ENCODE measurements around the gene ZNF135. TPM values are rescaled to one million over a fixed set of nuclear protein-coding genes. Genes with fewer than 3 reads are reported as not detected.

The ZNF135 gene
- total RNA-seq, 1 experiment from 2014 or later, result 0.07 TPM

DNA sequence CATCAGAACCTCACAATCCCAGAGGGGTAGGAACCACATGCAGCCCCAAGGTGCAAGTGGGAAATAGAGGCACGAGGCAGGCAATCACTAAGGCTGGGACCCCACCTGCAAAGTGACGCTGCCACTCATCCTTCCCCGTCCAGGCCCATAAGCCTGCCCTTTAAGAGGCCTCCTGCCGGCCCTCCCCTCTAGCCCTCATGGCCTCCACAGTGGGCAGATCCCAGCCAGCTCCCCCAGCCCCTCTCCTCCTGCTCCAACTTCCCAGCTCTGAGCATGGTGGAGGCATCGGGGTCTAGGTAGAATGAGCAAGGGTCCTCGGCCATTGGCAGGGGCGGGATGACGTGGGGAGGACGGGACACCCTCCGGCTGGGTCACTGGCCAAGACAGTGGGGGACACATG is 36.2 kb downstream of the ZNF135 start:
- DNase-seq, result no peak
- Histone ChIP-seq H3K36me3 (replicated peaks; ENCODE audit: control insufficient read depth, insufficient read depth, low read length) (no peaks in the 10 kb centered on the region), H3K27me3 (ENCODE audit: control insufficient read depth, insufficient read depth, low read length) (no peaks in the 10 kb centered on the region), H3K4me3 (ENCODE audit: insufficient read depth, low read depth, low read length) (no peak overlapping the region)

DNA sequence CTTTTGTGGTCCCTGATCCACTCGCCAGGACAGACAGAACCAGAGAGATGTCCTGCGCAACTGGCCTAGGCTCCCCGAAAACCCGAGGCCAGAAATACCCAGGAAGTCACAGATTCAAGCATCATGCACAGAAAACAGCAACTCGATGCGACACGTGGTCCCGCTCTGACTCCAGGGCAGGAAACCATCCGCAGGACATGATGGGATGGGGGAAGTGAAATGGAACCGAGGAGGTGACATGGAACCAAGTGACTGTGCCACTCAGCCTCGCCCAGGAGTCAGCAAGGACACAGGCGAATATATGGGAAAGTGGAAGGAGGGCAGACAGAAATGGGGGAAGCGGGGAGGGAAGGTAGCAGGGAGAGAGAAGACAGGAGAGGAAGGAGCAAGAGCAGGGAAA is 37.8 kb downstream of the ZNF135 start:
- H3K36me3 ChIP-seq (replicated peaks; ENCODE audit: control insufficient read depth, insufficient read depth, low read length), result no peaks in the 10 kb centered on the region
- H3K4me3 ChIP-seq (ENCODE audit: insufficient read depth, low read depth, low read length), result no peak overlapping the region
- no peak for DNase-seq
- H3K27me3 ChIP-seq (ENCODE audit: control insufficient read depth, insufficient read depth, low read length), result no peaks in the 10 kb centered on the region

DNA sequence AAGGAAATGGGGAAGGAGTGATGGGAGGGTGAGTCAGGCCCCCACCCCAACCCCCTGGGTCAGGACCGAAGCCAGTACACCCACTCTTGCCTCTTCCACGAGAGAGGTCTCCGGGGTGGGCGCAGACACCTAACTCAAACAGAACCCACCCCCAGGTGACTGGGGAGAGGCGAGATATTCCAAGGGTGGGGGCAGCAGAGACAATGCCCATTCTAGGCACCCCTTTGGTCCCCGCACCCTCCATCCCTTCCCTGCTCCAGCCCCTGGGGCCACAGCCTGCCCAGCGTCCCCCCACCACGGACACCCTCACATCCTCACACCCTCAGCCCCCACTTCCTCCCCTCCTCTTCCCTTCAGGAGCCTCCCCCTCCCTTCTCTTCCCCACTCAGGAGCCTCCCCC is 38.3 kb downstream of the ZNF135 start:
- H3K27me3 ChIP-seq (ENCODE audit: control insufficient read depth, insufficient read depth, low read length), result no peaks in the 10 kb centered on the region
- peak overlapping the region; percentile 82; the same call in 1 of the 2 replicates for H3K4me3 ChIP-seq (ENCODE audit: insufficient read depth, low read depth, low read length)
- H3K36me3 ChIP-seq (replicated peaks; ENCODE audit: control insufficient read depth, insufficient read depth, low read length), result no peaks in the 10 kb centered on the region
- no peak for DNase-seq

GRCh38 chr19:58097781-58098681 is 38.9 kb downstream of the ZNF135 start, which contains the start of gene ZSCAN18:
Gene ZSCAN18 (minus strand): TSS chr19:58098231. CDS start chr19:58090267, 7,964 bp downstream.
- peak; percentile 99 for DNase-seq
- Histone ChIP-seq H3K36me3 (replicated peaks; ENCODE audit: control insufficient read depth, insufficient read depth, low read length) (no peaks in the 10 kb centered on the region), H3K27me3 (ENCODE audit: control insufficient read depth, insufficient read depth, low read length) (no peaks in the 10 kb centered on the region), H3K4me3 (ENCODE audit: insufficient read depth, low read depth, low read length) (peak within 1 kb of the TSS; percentile 82)

DNA sequence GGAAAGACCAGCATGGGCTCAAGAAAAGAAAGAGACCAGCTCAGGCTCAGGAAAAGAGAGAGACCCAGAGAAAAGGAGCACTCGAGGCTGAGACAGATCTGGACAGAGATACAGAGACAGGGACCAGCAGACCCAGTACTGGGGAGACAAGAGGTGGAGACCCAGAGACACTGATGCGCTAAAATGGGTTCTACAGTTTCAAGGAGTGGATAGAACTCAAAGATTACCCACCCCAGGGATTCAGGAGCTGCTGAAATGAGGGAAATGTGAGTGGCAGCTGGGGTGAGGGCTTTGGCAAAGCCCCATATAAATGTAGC is 39.6 kb downstream of the ZNF135 start:
- no peaks in the 10 kb centered on the region for H3K27me3 ChIP-seq (ENCODE audit: control insufficient read depth, insufficient read depth, low read length)
- H3K36me3 ChIP-seq (replicated peaks; ENCODE audit: control insufficient read depth, insufficient read depth, low read length), result no peaks in the 10 kb centered on the region
- peak overlapping the region; percentile 2; the same call in 1 of the 2 replicates for H3K4me3 ChIP-seq (ENCODE audit: insufficient read depth, low read depth, low read length)
- DNase-seq, result no peak

DNA sequence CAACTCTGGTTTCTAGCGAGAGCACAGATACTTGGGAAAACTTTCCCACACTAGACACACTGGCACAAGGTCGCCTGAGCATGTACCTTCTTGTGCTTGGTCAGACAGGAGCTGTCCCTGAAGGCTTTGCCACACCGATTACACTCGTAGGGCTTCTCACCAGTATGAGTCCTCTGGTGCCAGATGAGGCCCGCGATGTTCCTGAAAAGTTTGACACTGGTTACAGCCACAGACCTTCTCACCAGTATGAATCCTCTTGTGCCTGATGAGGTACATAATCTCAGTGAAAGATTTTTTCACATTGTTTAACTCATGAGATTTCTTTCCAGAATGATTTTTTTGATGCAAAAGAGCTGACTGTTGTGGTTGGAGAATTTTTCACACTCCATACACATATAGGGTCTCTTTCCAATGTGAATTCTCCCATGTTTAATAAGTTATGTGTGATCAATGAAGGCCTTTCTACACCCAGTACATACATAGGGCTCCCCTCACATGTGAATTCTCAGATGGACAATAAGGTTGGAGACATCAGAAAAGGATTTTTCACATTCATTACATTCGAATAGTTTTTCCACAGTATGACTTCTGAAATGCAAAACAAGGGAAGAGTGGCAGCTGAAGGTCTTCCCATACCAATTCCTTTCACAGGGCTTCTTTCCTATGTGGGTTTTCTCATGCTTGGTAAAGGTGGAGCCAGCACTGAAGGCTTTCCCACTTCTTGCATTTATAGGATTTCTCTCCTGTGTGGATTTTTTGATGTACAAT is 48.9 kb downstream of the ZNF135 start:
- no peaks in the 10 kb centered on the region for H3K36me3 ChIP-seq (replicated peaks; ENCODE audit: control insufficient read depth, insufficient read depth, low read length)
- H3K4me3 ChIP-seq (ENCODE audit: insufficient read depth, low read depth, low read length), result no peak overlapping the region
- no peaks in the 10 kb centered on the region for H3K27me3 ChIP-seq (ENCODE audit: control insufficient read depth, insufficient read depth, low read length)
- DNase-seq, result no peak

DNA sequence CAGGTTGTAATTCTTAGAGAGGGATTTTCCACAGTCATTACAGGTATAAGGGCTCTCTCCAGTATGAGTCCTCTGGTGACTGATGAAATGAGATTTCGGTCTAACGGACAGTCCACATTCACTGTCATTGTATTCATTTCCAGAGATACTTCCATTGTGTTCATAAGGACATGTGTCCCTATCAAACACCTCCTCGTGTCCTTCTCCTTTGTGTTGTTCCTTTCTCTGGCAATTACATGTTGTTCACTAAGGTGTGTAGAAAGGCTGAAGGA is 49.4 kb downstream of the ZNF135 start:
- Histone ChIP-seq H3K27me3 (ENCODE audit: control insufficient read depth, insufficient read depth, low read length) (no peaks in the 10 kb centered on the region), H3K36me3 (replicated peaks; ENCODE audit: control insufficient read depth, insufficient read depth, low read length) (no peaks in the 10 kb centered on the region), H3K4me3 (ENCODE audit: insufficient read depth, low read depth, low read length) (no peak overlapping the region)
- no peak for DNase-seq

GRCh38 chr19:58117841-58118575 is 58.9 kb downstream of the ZNF135 start:
- no peaks in the 10 kb centered on the region for H3K27me3 ChIP-seq (ENCODE audit: control insufficient read depth, insufficient read depth, low read length)
- H3K36me3 ChIP-seq (replicated peaks; ENCODE audit: control insufficient read depth, insufficient read depth, low read length), result no peaks in the 10 kb centered on the region
- DNase-seq, result peak; percentile 33
- H3K4me3 ChIP-seq (ENCODE audit: insufficient read depth, low read depth, low read length), result no peak overlapping the region

GRCh38 chr19:58118979-58119733 is 60.1 kb downstream of the ZNF135 start:
- H3K36me3 ChIP-seq (replicated peaks; ENCODE audit: control insufficient read depth, insufficient read depth, low read length), result no peaks in the 10 kb centered on the region
- no peak overlapping the region for H3K4me3 ChIP-seq (ENCODE audit: insufficient read depth, low read depth, low read length)
- H3K27me3 ChIP-seq (ENCODE audit: control insufficient read depth, insufficient read depth, low read length), result no peaks in the 10 kb centered on the region

More at GRCh38 chr19:58118979-58119733, 60.1 kb downstream of the ZNF135 start:
- DNase-seq, result no peak

Other genes with a start within 250 kb of the ZNF135 start
- gene ZNF552, start 244.4 kb upstream of the ZNF135 start, total RNA-seq (2014; rRNA removed; shearing (Covaris generic)), result 6.6 and 9.3 TPM in 2 replicates
- gene ZNF587B, start 229.0 kb upstream of the ZNF135 start, total RNA-seq (2014; rRNA removed; shearing (Covaris generic)), result 24.4 and 27.9 TPM in 2 replicates
- gene ZNF587, start 209.4 kb upstream of the ZNF135 start, total RNA-seq (2014; rRNA removed; shearing (Covaris generic)), result 19.0 and 19.7 TPM in 2 replicates
- 16.8 and 24.3 TPM in 2 replicates for gene ZNF814, start 170.2 kb upstream of the ZNF135 start, total RNA-seq (2014; rRNA removed; shearing (Covaris generic))
- gene ZNF417, start 142.7 kb upstream of the ZNF135 start, total RNA-seq (2014; rRNA removed; shearing (Covaris generic)), result 8.1 and 10.6 TPM in 2 replicates
- gene ZNF418, start 123.9 kb upstream of the ZNF135 start, total RNA-seq (2014; rRNA removed; shearing (Covaris generic)), result 5.7 and 6.0 TPM in 2 replicates
- 4.0 and 6.8 TPM in 2 replicates for gene ZNF256, start 111.6 kb upstream of the ZNF135 start, total RNA-seq (2014; rRNA removed; shearing (Covaris generic))
- gene C19orf18, start 84.7 kb upstream of the ZNF135 start, total RNA-seq (2014; rRNA removed; shearing (Covaris generic)), result 0.38 TPM in 1 of 2 replicates, not detected in the other
- gene ZNF606, start 56.5 kb upstream of the ZNF135 start, total RNA-seq (2014; rRNA removed; shearing (Covaris generic)), result 16.9 and 19.7 TPM in 2 replicates
- gene ZSCAN1, start 25.3 kb upstream of the ZNF135 start, total RNA-seq (2014; rRNA removed; shearing (Covaris generic)), result not detected in 2 replicates
- 9.2 and 16.0 TPM in 2 replicates for gene ZSCAN18, start 38.9 kb downstream of the ZNF135 start, total RNA-seq (2014; rRNA removed; shearing (Covaris generic))
- gene ZNF329, start 91.5 kb downstream of the ZNF135 start, total RNA-seq (2014; rRNA removed; shearing (Covaris generic)), result 9.1 and 14.2 TPM in 2 replicates
- gene ZNF274, start 123.8 kb downstream of the ZNF135 start, total RNA-seq (2014; rRNA removed; shearing (Covaris generic)), result 18.8 and 26.0 TPM in 2 replicates
- gene ZNF544, start 169.6 kb downstream of the ZNF135 start, total RNA-seq (2014; rRNA removed; shearing (Covaris generic)), result 31.6 and 35.4 TPM in 2 replicates
- 9.4 and 11.9 TPM in 2 replicates for gene ZNF8, start 219.7 kb downstream of the ZNF135 start, total RNA-seq (2014; rRNA removed; shearing (Covaris generic))
- gene ERVK3-1, start 246.1 kb downstream of the ZNF135 start, total RNA-seq (2014; rRNA removed; shearing (Covaris generic)), result 21.7 and 24.8 TPM in 2 replicates

Measured in H7 (cell line).